Prostate gland (tissue), 2 donors: ENCODE results near the gene TRIM34. TPM values are rescaled to one million over a fixed set of nuclear protein-coding genes. Genes with fewer than 3 reads are reported as not detected.

ENCODE experiments used
- DNase-seq: peaks from one replicate; pipeline ENCODE4 v3.0.0-alpha.2; 2019; ENCODE audit warnings: low spot score
- H3K27ac ChIP-seq, 2 donors: fragments of 200-600 bp; sonication (generic); 2 replicates each; pipeline ENCODE4 v1.5.1; 2017 to 2019
- H3K27me3 ChIP-seq: fragments of 200-600 bp; sonication (generic); replicated peaks from 2 replicates; pipeline ENCODE4 v1.5.1; 2019; ENCODE audit not compliant: insufficient read depth
- H3K36me3 ChIP-seq, 2 donors: fragments of 200-600 bp; sonication (generic); 1 replicate in 1 of 2; 2 replicates in 1 of 2; pipeline versions ENCODE4 v1.5.1 to v1.8.1; 2017 to 2019
- H3K4me1 ChIP-seq: fragments of 200-600 bp; sonication (generic); replicated peaks from 2 replicates; pipeline ENCODE4 v1.5.1; 2019
- H3K4me3 ChIP-seq, 2 donors: fragments of 200-600 bp; sonication (generic); 2 replicates each; pipeline ENCODE4 v1.5.1; 2017 to 2019
- H3K9me3 ChIP-seq: fragments of 200-600 bp; sonication (generic); 2 replicates; pipeline ENCODE4 v1.5.1; 2017
- POLR2A ChIP-seq: fragments of 450-650 bp; IDR thresholded peaks from one replicate; pipeline ENCODE4 v1.6.1; 2016; ENCODE audit warnings: antibody characterized with exemption, mild to moderate bottlenecking
- POLR2AphosphoS5 ChIP-seq: sonication (generic); formaldehyde crosslinking; IDR thresholded peaks from one replicate; pipeline ENCODE4 v1.6.1; 2017; ENCODE audit warnings: antibody characterized with exemption
- WGBS: methylation state at CpG from one replicate; pipeline ENCODE4 v1.1.5; 2018; 5-methylcytosine and 5-hydroxymethylcytosine counted together
- intact Hi-C: fragments of 100-400 bp; cut with DNase I; formaldehyde crosslinking; loops from one replicate; pipeline ENCODE4 v1.14.2; 2022
- total RNA-seq, 2 donors: library from RNA; depleted of rRNA; stranded (reverse); fragments of >200 nt; gene quantifications; one replicate each; pipeline ENCODE4 v1.1.0, GENCODE V29; 2016
- TF ChIP-seq, protein P1 (sequence below), 4 experiments: fragments of 200-600 bp in 2 of 4; fragments of 450-650 bp in 2 of 4; sonication (generic) in 2 of 4; IDR thresholded peaks; 1 replicate in 3 of 4; 2 replicates in 1 of 4; pipeline ENCODE4 v1.5.1; 2016 to 2019; ENCODE audit warnings: antibody characterized with exemption in 4 of 4, mild to moderate bottlenecking in 2 of 4, moderate library complexity in 2 of 4

TRIM34 gene
- total RNA-seq, 2 donors from 2014 or later, result 10.3 to 15.5 TPM

DNA sequence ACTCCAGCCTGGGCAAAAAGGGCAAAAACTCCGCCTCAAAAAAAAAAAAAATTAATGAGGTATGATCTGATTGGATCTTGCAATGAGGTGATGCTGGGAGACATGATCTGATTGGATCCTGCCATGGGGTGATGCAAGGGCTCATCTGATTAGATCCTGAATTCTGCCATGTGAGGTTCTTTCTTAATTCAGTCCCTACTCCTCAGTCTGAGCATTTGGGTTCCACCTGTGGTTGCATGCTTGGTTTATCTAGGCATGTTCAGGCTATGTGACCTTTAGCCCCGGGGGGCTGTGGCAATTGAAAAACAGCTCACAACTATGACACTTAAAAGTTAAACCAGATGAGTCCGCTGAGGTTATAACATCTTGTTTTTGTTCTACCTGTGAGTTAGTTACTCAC, 33.2 kb upstream of the TRIM34 start:
- no peak for DNase-seq
- Histone ChIP-seq H3K4me1 (no peaks in the 10 kb centered on the region), H3K4me3 (no peak overlapping the region), H3K27ac (no peak overlapping the region), H3K9me3 (no peaks in the 10 kb centered on the region), H3K36me3 (no peaks in the 10 kb centered on the region), H3K27me3 (no peaks in the 10 kb centered on the region)
- WGBS, result 69% methylated on average over 3 of the region's 3 CpGs
- intact Hi-C loops, result no loop called here
- TF ChIP-seq POLR2A (no peak), POLR2AphosphoS5 (no peak)

DNA sequence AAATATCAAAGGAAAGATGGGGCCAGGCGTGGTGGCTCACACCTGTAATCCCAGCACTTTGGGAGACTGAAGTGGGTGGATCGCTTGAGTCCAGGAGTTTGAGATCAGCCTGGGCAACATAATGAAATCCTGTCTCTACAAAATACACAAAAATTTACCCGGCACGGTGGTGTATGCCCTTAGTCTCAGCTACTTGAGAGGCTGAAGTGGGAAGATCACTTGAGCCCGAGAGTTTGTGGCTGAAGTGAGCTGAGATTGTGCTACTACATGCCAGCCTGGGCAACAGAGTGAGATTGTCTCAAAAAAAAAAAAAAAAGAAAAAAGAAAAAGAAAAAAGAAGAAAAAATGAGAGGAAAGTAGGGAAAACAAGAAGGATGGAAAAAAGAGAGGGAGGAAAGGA, 32.2 kb upstream of the TRIM34 start:
- no peaks in the 10 kb centered on the region for H3K36me3 ChIP-seq
- no peaks in the 10 kb centered on the region for H3K4me1 ChIP-seq
- no peak for DNase-seq
- no peaks in the 10 kb centered on the region for H3K9me3 ChIP-seq
- H3K4me3 ChIP-seq, result no peak overlapping the region
- H3K27me3 ChIP-seq, result no peaks in the 10 kb centered on the region
- intact Hi-C loops, result no loop called here
- 79% methylated on average over 5 of the region's 5 CpGs for WGBS
- no peak overlapping the region for H3K27ac ChIP-seq
- TF ChIP-seq POLR2AphosphoS5, result no peak
- no peak for TF ChIP-seq POLR2A
- TF ChIP-seq, protein P1, sequence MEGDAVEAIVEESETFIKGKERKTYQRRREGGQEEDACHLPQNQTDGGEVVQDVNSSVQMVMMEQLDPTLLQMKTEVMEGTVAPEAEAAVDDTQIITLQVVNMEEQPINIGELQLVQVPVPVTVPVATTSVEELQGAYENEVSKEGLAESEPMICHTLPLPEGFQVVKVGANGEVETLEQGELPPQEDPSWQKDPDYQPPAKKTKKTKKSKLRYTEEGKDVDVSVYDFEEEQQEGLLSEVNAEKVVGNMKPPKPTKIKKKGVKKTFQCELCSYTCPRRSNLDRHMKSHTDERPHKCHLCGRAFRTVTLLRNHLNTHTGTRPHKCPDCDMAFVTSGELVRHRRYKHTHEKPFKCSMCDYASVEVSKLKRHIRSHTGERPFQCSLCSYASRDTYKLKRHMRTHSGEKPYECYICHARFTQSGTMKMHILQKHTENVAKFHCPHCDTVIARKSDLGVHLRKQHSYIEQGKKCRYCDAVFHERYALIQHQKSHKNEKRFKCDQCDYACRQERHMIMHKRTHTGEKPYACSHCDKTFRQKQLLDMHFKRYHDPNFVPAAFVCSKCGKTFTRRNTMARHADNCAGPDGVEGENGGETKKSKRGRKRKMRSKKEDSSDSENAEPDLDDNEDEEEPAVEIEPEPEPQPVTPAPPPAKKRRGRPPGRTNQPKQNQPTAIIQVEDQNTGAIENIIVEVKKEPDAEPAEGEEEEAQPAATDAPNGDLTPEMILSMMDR (IDR thresholded peaks at IDR 0.05), result no peak

DNA sequence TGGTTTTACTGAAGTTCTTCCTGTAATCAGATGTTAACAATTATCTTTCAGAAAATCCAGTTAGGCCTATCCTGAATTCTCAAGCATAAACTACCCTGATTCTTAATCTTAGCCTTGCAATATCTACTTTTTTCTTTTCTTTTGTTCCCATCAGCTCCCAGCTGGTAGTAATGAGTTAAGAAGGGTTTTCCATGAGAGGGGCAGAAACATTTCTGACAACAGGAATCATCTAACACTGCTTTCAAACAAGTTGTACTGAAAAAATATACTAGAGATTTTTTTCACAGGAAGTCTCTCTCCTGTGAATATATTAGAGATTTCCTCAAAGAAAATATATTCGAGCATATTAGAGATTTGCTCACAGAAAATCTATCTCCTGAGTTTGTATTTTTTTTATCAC, 31.7 kb upstream of the TRIM34 start:
- no peaks in the 10 kb centered on the region for H3K27me3 ChIP-seq
- no peak overlapping the region for H3K27ac ChIP-seq
- intact Hi-C loops, result no loop called here
- H3K4me3 ChIP-seq, result no peak overlapping the region
- TF ChIP-seq, protein P1 (IDR thresholded peaks at IDR 0.05), result no peak
- TF ChIP-seq POLR2A, result no peak
- no peak for TF ChIP-seq POLR2AphosphoS5
- H3K9me3 ChIP-seq, result no peaks in the 10 kb centered on the region
- no peak for DNase-seq
- no peaks in the 10 kb centered on the region for H3K36me3 ChIP-seq
- H3K4me1 ChIP-seq, result no peaks in the 10 kb centered on the region
- 59% methylated on average over 1 of the region's 1 CpG for WGBS

DNA sequence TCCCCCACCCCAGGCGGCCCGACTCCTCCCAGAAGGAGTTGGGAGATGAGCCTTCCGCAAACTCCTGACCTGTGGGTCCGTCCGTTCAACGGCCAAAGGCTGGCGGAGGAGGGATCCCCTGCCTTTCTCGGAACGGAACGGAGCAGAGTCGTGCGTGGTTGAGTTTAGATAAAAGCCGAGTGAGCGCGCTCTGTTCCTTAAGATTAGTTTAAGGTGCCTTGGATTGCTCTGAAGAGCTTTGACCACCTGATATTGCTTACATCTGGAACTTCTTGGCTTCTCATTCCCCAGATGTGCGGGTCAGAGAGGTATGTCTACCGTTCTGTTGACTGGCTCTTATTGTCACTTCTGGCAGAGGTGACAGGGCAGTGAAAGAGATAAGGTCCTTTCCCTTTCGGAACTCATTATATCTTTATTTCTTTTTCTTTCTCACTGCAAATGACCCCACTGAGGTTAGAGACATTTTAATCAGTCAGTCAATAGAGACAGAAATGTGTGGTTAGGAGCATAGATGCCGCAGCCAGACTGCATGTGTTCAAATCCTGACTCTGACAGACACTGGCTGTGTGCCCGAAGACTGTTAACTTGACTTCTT, 28.1 kb upstream of the TRIM34 start, which contains the start of gene TRIM6:
TSS of gene TRIM6 (plus strand) at position 31 of the 595 bp plus-strand sequence. CDS start at position 292, 261 bp downstream.
- H3K27me3 ChIP-seq, result no peaks in the 10 kb centered on the region
- no peaks in the 10 kb centered on the region for H3K4me1 ChIP-seq
- intact Hi-C loops, result loop anchor here (5.0 kb wide), 1 partner anchor 91 kb away; the partner anchor contains the start of genes TRIM22 and TRIM5
- H3K9me3 ChIP-seq, result no peaks in the 10 kb centered on the region
- peak; percentile 26 for DNase-seq
- TF ChIP-seq POLR2AphosphoS5 (no peak), POLR2A (no peak)
- TF ChIP-seq, protein P1 (IDR thresholded peaks at IDR 0.05), result no peak
- H3K27ac ChIP-seq, result peak within 1 kb of the TSS; percentile 56 to 78
- H3K4me3 ChIP-seq, result peak within 1 kb of the TSS; percentile 38 to 44
- no peaks in the 10 kb centered on the region for H3K36me3 ChIP-seq
- WGBS, result 6% methylated on average over 20 of the region's 20 CpGs

DNA sequence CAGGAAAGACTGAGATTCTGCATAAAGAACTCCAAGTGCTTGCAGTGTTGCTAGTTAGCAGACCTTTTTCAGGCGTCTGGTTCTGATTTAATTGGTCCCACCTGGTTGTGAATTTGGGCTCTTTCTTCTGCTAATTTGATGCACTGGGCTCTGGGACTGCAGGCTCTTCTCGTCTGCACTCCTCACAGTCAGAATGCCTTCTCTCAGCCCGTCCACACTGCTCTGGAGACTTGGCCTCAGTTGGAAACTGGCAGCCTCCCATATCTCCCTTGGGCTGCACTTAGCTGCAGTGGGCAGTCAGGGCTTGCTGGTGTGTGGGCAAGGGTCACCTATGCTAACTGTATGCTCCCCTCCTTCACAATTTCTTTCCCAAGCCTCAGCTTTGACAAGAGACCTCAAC, 26.8 kb upstream of the TRIM34 start:
- Histone ChIP-seq H3K9me3 (no peaks in the 10 kb centered on the region), H3K36me3 (no peaks in the 10 kb centered on the region), H3K4me3 (no peak overlapping the region), H3K27me3 (no peaks in the 10 kb centered on the region), H3K4me1 (no peaks in the 10 kb centered on the region), H3K27ac (no peak overlapping the region)
- DNase-seq, result no peak
- TF ChIP-seq, protein P1 (IDR thresholded peaks at IDR 0.05), result no peak
- TF ChIP-seq POLR2A (no peak), POLR2AphosphoS5 (no peak)
- WGBS, result 44% methylated on average over 3 of the region's 3 CpGs
- intact Hi-C loops, result loop anchor here (5.0 kb wide), 1 partner anchor 89 kb away; the partner anchor contains the start of genes TRIM22 and TRIM5
